ENCODE results near the gene SERPINI1. TPM values are rescaled to one million over a fixed set of nuclear protein-coding genes. Genes with fewer than 3 reads are reported as not detected.

SERPINI1 gene
- total RNA-seq, 6 experiments from 2014 or later: 2.2 to 6.2 (median 2.6) TPM

DNA sequence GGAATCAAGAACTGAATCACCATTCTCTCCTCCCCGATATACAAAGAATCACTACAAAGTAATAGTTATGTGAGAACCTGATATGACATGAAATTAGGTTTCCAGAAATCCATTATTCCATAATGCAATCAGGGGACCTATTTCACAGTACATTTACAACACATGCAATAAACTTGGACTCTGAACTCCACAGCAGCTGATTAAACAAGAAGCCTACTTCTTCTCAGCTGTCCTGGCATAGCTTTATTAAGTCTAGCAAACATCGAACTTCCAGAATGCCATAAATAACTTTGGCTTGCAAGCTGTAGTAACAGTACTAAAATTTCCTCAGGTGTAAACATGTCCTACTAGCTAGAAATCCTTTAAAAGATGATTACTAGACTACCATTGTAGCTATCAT lies 18.6 kb upstream of the SERPINI1 start:
- DNase-seq: no peak
- H3K4me1 Mint-ChIP-seq (ENCODE audit: low read depth): no peaks in the 10 kb centered on the region
- TF ChIP-seq, protein P1, sequence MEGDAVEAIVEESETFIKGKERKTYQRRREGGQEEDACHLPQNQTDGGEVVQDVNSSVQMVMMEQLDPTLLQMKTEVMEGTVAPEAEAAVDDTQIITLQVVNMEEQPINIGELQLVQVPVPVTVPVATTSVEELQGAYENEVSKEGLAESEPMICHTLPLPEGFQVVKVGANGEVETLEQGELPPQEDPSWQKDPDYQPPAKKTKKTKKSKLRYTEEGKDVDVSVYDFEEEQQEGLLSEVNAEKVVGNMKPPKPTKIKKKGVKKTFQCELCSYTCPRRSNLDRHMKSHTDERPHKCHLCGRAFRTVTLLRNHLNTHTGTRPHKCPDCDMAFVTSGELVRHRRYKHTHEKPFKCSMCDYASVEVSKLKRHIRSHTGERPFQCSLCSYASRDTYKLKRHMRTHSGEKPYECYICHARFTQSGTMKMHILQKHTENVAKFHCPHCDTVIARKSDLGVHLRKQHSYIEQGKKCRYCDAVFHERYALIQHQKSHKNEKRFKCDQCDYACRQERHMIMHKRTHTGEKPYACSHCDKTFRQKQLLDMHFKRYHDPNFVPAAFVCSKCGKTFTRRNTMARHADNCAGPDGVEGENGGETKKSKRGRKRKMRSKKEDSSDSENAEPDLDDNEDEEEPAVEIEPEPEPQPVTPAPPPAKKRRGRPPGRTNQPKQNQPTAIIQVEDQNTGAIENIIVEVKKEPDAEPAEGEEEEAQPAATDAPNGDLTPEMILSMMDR (IDR thresholded peaks at IDR 0.05): no peak
- no peaks in the 10 kb centered on the region for H3K9me3 Mint-ChIP-seq
- H3K4me3 Mint-ChIP-seq: no peak overlapping the region
- H3K36me3 Mint-ChIP-seq (ENCODE audit: low read depth): peaks cover 25% of the 10 kb centered on the region
- H3K27ac Mint-ChIP-seq: no peak overlapping the region
- H3K27me3 Mint-ChIP-seq (ENCODE audit: insufficient read depth): no peaks in the 10 kb centered on the region

DNA sequence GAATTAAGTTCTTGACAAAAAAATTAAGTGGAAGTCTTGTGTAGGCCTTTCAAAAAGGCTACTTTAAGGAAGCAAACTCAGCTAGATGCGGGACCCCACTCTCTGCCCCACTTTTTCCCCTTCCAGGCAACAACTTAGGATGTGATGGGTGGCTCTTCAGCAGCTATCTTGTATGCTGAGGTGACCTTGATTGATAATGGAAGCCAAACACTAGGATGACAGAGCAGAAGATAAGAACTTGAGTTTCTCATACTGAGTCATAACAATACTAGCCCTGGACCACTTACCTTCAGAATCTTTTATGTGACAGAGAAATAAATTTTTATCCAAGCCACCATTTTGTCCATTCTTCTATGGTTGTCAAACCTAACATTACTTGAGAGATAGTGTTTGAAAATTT lies 16.9 kb upstream of the SERPINI1 start:
- peaks cover 25% of the 10 kb centered on the region for H3K36me3 Mint-ChIP-seq (ENCODE audit: low read depth)
- H3K4me1 Mint-ChIP-seq (ENCODE audit: low read depth): no peaks in the 10 kb centered on the region
- no peaks in the 10 kb centered on the region for H3K9me3 Mint-ChIP-seq
- no peak overlapping the region for H3K4me3 Mint-ChIP-seq
- no peak for DNase-seq
- no peak overlapping the region for H3K27ac Mint-ChIP-seq
- TF ChIP-seq, protein P1 (IDR thresholded peaks at IDR 0.05): no peak
- H3K27me3 Mint-ChIP-seq (ENCODE audit: insufficient read depth): no peaks in the 10 kb centered on the region

DNA sequence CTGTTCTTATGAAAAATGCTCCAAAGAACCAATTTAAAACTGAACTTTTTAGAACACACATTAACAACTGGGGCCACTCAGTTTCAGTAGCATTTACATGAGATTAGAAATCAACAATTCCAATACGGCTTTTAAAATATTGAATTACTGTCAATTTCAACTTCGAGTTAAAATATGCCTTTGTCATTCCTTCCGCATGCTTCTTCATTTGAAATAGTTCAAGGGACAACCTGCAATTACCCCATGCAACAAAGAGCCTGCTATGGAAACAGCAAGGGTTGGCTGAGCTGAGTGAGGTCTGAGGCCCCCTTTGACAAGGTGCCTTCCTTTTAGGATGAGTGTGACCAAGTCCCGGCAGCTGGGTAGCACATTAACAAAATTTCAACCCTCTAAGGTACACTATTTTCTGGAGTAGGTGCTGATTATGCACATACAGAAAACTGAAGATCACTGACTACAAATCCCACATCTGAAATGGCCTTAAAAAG lies 12.5 kb upstream of the SERPINI1 start:
- Mint-ChIP-seq H3K4me1 (ENCODE audit: low read depth) (peaks cover 8% of the 10 kb centered on the region), H3K9me3 (no peaks in the 10 kb centered on the region), H3K36me3 (ENCODE audit: low read depth) (peaks cover 19% of the 10 kb centered on the region), H3K27me3 (ENCODE audit: insufficient read depth) (no peaks in the 10 kb centered on the region), H3K4me3 (no peak overlapping the region), H3K27ac (no peak overlapping the region)
- TF ChIP-seq, protein P1 (IDR thresholded peaks at IDR 0.05): no peak
- no peak for DNase-seq

DNA sequence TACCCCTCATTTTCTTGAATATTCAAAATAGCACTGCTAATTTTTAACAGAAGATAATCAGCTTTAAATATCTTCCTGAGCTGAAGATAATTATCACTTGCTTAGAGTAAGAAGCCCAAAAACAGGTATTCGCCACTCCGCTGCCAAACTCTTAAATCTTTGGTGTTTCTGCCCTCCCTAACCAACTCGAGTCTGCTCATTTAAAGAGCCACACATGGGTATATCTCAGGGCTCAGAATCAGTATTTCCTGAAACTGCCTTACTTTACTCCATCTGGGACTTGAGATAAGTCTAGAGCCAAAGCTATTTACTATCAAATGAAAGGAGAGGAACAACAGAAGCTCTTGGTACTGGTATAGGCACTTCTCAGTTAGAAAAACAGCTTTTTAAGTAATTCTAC lies 11.6 kb upstream of the SERPINI1 start:
- Mint-ChIP-seq H3K4me3 (no peak overlapping the region), H3K27me3 (ENCODE audit: insufficient read depth) (no peaks in the 10 kb centered on the region), H3K9me3 (no peaks in the 10 kb centered on the region), H3K36me3 (ENCODE audit: low read depth) (peaks cover 11% of the 10 kb centered on the region), H3K27ac (no peak overlapping the region), H3K4me1 (ENCODE audit: low read depth) (peaks cover 16% of the 10 kb centered on the region)
- no peak for DNase-seq
- TF ChIP-seq, protein P1 (IDR thresholded peaks at IDR 0.05): no peak

DNA sequence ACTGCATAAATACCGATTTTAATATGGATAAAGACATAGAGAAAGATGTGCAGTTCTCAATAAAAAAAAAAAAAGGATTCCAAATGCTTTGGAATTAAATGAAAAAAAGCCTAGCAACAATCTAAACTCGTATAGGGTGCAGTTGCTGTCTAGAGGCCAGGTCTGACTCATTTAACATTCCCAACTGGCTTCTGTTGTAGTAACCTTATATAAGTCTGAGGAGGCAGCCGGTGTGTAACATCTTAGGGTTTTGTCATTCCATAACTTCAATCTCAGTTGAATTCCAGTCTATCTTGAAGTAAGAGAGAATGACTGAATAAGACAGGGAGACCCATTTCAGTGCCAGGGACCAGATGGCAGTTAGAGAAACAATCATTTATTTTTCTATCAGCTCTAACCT lies 7.3 kb upstream of the SERPINI1 start:
- H3K27ac Mint-ChIP-seq: peak overlapping the region; percentile 86
- H3K4me1 Mint-ChIP-seq (ENCODE audit: low read depth): peaks cover 23% of the 10 kb centered on the region
- H3K4me3 Mint-ChIP-seq: no peak overlapping the region
- TF ChIP-seq, protein P1 (IDR thresholded peaks at IDR 0.05): no peak
- no peaks in the 10 kb centered on the region for H3K9me3 Mint-ChIP-seq
- DNase-seq: peak; percentile 83
- no peaks in the 10 kb centered on the region for H3K27me3 Mint-ChIP-seq (ENCODE audit: insufficient read depth)
- H3K36me3 Mint-ChIP-seq (ENCODE audit: low read depth): no peaks in the 10 kb centered on the region; the same call in 1 of the 2 replicates

Data from HFFc6 (cell line).